ENCODE results near the gene DFFB.

Gene DFFB

GRCh38 chr1:3926956-3927355, 69.7 kb downstream of the DFFB start:
- Histone ChIP-seq H3K9ac (ENCODE audit: low read depth, low read length) (no peak overlapping the region), H3K9me3 (ENCODE audit: control insufficient read depth, insufficient read depth, low read length) (peaks cover 10% of the 10 kb centered on the region), H3K27me3 (ENCODE audit: control insufficient read depth, insufficient read depth, low read length) (no peaks in the 10 kb centered on the region), H3K36me3 (ENCODE audit: control insufficient read depth, insufficient read depth, low read length) (no peaks in the 10 kb centered on the region), H3K4me1 (ENCODE audit: control insufficient read depth, insufficient read depth, low read length) (no peaks in the 10 kb centered on the region), H3K4me3 (ENCODE audit: low read depth, low read length) (no peak overlapping the region)

- no peak overlapping the region for H3K4me3 ChIP-seq (ENCODE audit: low read depth, low read length)
- H3K27me3 ChIP-seq (ENCODE audit: control insufficient read depth, insufficient read depth, low read length), result no peaks in the 10 kb centered on the region
- H3K9ac ChIP-seq (ENCODE audit: low read depth, low read length), result no peak overlapping the region
- no peaks in the 10 kb centered on the region for H3K36me3 ChIP-seq (ENCODE audit: control insufficient read depth, insufficient read depth, low read length)
- no peaks in the 10 kb centered on the region for H3K4me1 ChIP-seq (ENCODE audit: control insufficient read depth, insufficient read depth, low read length)
- peaks cover 10% of the 10 kb centered on the region for H3K9me3 ChIP-seq (ENCODE audit: control insufficient read depth, insufficient read depth, low read length)
Observed at GRCh38 chr1:3928586-3928985, 71.3 kb downstream of the DFFB start.

- H3K9me3 ChIP-seq (ENCODE audit: control insufficient read depth, insufficient read depth, low read length), result peaks cover 10% of the 10 kb centered on the region
- no peaks in the 10 kb centered on the region for H3K27me3 ChIP-seq (ENCODE audit: control insufficient read depth, insufficient read depth, low read length)
- H3K9ac ChIP-seq (ENCODE audit: low read depth, low read length), result no peak overlapping the region
- H3K36me3 ChIP-seq (ENCODE audit: control insufficient read depth, insufficient read depth, low read length), result no peaks in the 10 kb centered on the region
- H3K4me1 ChIP-seq (ENCODE audit: control insufficient read depth, insufficient read depth, low read length), result no peaks in the 10 kb centered on the region
- no peak overlapping the region for H3K4me3 ChIP-seq (ENCODE audit: low read depth, low read length)
Observed at GRCh38 chr1:3929126-3929525, 71.8 kb downstream of the DFFB start.

GRCh38 chr1:3930301-3931006, 73.2 kb downstream of the DFFB start:
- Histone ChIP-seq H3K4me3 (ENCODE audit: low read depth, low read length) (no peak overlapping the region), H3K9ac (ENCODE audit: low read depth, low read length) (no peak overlapping the region), H3K36me3 (ENCODE audit: control insufficient read depth, insufficient read depth, low read length) (no peaks in the 10 kb centered on the region), H3K27me3 (ENCODE audit: control insufficient read depth, insufficient read depth, low read length) (no peaks in the 10 kb centered on the region), H3K4me1 (ENCODE audit: control insufficient read depth, insufficient read depth, low read length) (no peaks in the 10 kb centered on the region), H3K9me3 (ENCODE audit: control insufficient read depth, insufficient read depth, low read length) (peaks cover 12% of the 10 kb centered on the region)

GRCh38 chr1:3931007-3931912, 74.0 kb downstream of the DFFB start:
- Histone ChIP-seq H3K4me3 (ENCODE audit: low read depth, low read length) (no peak overlapping the region), H3K9ac (ENCODE audit: low read depth, low read length) (no peak overlapping the region), H3K4me1 (ENCODE audit: control insufficient read depth, insufficient read depth, low read length) (no peaks in the 10 kb centered on the region), H3K27me3 (ENCODE audit: control insufficient read depth, insufficient read depth, low read length) (no peaks in the 10 kb centered on the region), H3K36me3 (ENCODE audit: control insufficient read depth, insufficient read depth, low read length) (no peaks in the 10 kb centered on the region), H3K9me3 (ENCODE audit: control insufficient read depth, insufficient read depth, low read length) (peaks cover 14% of the 10 kb centered on the region)

GRCh38 chr1:3932156-3932919, 75.1 kb downstream of the DFFB start:
- no peak overlapping the region for H3K4me3 ChIP-seq (ENCODE audit: low read depth, low read length)
- H3K27me3 ChIP-seq (ENCODE audit: control insufficient read depth, insufficient read depth, low read length), result no peaks in the 10 kb centered on the region
- no peak overlapping the region for H3K9ac ChIP-seq (ENCODE audit: low read depth, low read length)
- H3K9me3 ChIP-seq (ENCODE audit: control insufficient read depth, insufficient read depth, low read length), result peaks cover 17% of the 10 kb centered on the region
- H3K4me1 ChIP-seq (ENCODE audit: control insufficient read depth, insufficient read depth, low read length), result no peaks in the 10 kb centered on the region
- H3K36me3 ChIP-seq (ENCODE audit: control insufficient read depth, insufficient read depth, low read length), result no peaks in the 10 kb centered on the region

All from iPS-15b (cell line).